ENCODE results near the gene BCR. TPM values are rescaled to one million over a fixed set of nuclear protein-coding genes. Genes with fewer than 3 reads are reported as not detected.

The BCR gene
- total RNA-seq, 1 donor from 2014 or later = 12.5 TPM

GRCh38 chr22:23219822-23220484, 39.6 kb downstream of the BCR start:
- Histone ChIP-seq H3K4me3 (ENCODE audit: low read length in 3 of 3) (no peak overlapping the region), H3K9ac (ENCODE audit: low read depth in 1 of 3, low read length in 3 of 3) (no peak overlapping the region), H3K27ac (ENCODE audit: low read depth, low read length) (peak overlapping the region; percentile 76), H3K27me3 (ENCODE audit: control insufficient read depth in 3 of 3, insufficient read depth in 3 of 3, low read length in 3 of 3) (peaks cover 36 to 62% (median 51%) of the 10 kb centered on the region in 3 donors), H3K9me3 (ENCODE audit: control insufficient read depth in 3 of 3, low read length in 3 of 3) (no peaks in the 10 kb centered on the region), H3K4me1 (ENCODE audit: control insufficient read depth in 3 of 3, insufficient read depth in 3 of 3, low read length in 3 of 3) (peaks cover 57 to 64% (median 61%) of the 10 kb centered on the region in 3 donors), H3K36me3 (ENCODE audit: control insufficient read depth in 3 of 3, insufficient read depth in 3 of 3, low read length in 3 of 3) (no peaks in the 10 kb centered on the region)

- Histone ChIP-seq H3K9ac (ENCODE audit: low read depth in 1 of 3, low read length in 3 of 3) (no peak overlapping the region), H3K36me3 (ENCODE audit: control insufficient read depth in 3 of 3, insufficient read depth in 3 of 3, low read length in 3 of 3) (no peaks in the 10 kb centered on the region), H3K4me3 (ENCODE audit: low read length in 3 of 3) (no peak overlapping the region), H3K9me3 (ENCODE audit: control insufficient read depth in 3 of 3, low read length in 3 of 3) (no peaks in the 10 kb centered on the region), H3K27ac (ENCODE audit: low read depth, low read length) (peak overlapping the region; percentile 76), H3K27me3 (ENCODE audit: control insufficient read depth in 3 of 3, insufficient read depth in 3 of 3, low read length in 3 of 3) (peaks cover 31 to 55% (median 46%) of the 10 kb centered on the region in 3 donors), H3K4me1 (ENCODE audit: control insufficient read depth in 3 of 3, insufficient read depth in 3 of 3, low read length in 3 of 3) (peaks cover 63 to 71% (median 64%) of the 10 kb centered on the region in 3 donors)
These were observed 40.4 kb downstream of the BCR start for GRCh38 chr22:23220485-23221350.

- Histone ChIP-seq H3K9ac (ENCODE audit: low read depth in 1 of 3, low read length in 3 of 3) (no peak overlapping the region), H3K4me3 (ENCODE audit: low read length in 3 of 3) (no peak overlapping the region), H3K27ac (ENCODE audit: low read depth, low read length) (peak overlapping the region; percentile 28), H3K4me1 (ENCODE audit: control insufficient read depth in 3 of 3, insufficient read depth in 3 of 3, low read length in 3 of 3) (peaks cover 67 to 71% (median 68%) of the 10 kb centered on the region in 3 donors), H3K9me3 (ENCODE audit: control insufficient read depth in 3 of 3, low read length in 3 of 3) (no peaks in the 10 kb centered on the region), H3K27me3 (ENCODE audit: control insufficient read depth in 3 of 3, insufficient read depth in 3 of 3, low read length in 3 of 3) (peaks cover 28 to 53% (median 42%) of the 10 kb centered on the region in 3 donors), H3K36me3 (ENCODE audit: control insufficient read depth in 3 of 3, insufficient read depth in 3 of 3, low read length in 3 of 3) (no peaks in the 10 kb centered on the region)
These were observed 41.1 kb downstream of the BCR start for GRCh38 chr22:23221351-23221804.

GRCh38 chr22:23222033-23222792, 41.9 kb downstream of the BCR start:
- peaks cover 26 to 45% (median 41%) of the 10 kb centered on the region in 3 donors for H3K27me3 ChIP-seq (ENCODE audit: control insufficient read depth in 3 of 3, insufficient read depth in 3 of 3, low read length in 3 of 3)
- H3K9ac ChIP-seq (ENCODE audit: low read depth in 1 of 3, low read length in 3 of 3) = no peak overlapping the region
- no peak overlapping the region for H3K4me3 ChIP-seq (ENCODE audit: low read length in 3 of 3)
- H3K27ac ChIP-seq (ENCODE audit: low read depth, low read length) = peak overlapping the region; percentile 19
- no peaks in the 10 kb centered on the region for H3K36me3 ChIP-seq (ENCODE audit: control insufficient read depth in 3 of 3, insufficient read depth in 3 of 3, low read length in 3 of 3)
- H3K4me1 ChIP-seq (ENCODE audit: control insufficient read depth in 3 of 3, insufficient read depth in 3 of 3, low read length in 3 of 3) = peaks cover 63 to 66% (median 64%) of the 10 kb centered on the region in 3 donors
- H3K9me3 ChIP-seq (ENCODE audit: control insufficient read depth in 3 of 3, low read length in 3 of 3) = no peaks in the 10 kb centered on the region

GRCh38 chr22:23222793-23223568, 42.7 kb downstream of the BCR start:
- Histone ChIP-seq H3K4me1 (ENCODE audit: control insufficient read depth in 3 of 3, insufficient read depth in 3 of 3, low read length in 3 of 3) (peaks cover 60 to 62% (median 60%) of the 10 kb centered on the region in 3 donors), H3K4me3 (ENCODE audit: low read length in 3 of 3) (no peak overlapping the region), H3K9me3 (ENCODE audit: control insufficient read depth in 3 of 3, low read length in 3 of 3) (no peaks in the 10 kb centered on the region), H3K9ac (ENCODE audit: low read depth in 1 of 3, low read length in 3 of 3) (no peak overlapping the region), H3K27ac (ENCODE audit: low read depth, low read length) (peak overlapping the region; percentile 57), H3K27me3 (ENCODE audit: control insufficient read depth in 3 of 3, insufficient read depth in 3 of 3, low read length in 3 of 3) (peaks cover 21 to 38% (median 33%) of the 10 kb centered on the region in 3 donors), H3K36me3 (ENCODE audit: control insufficient read depth in 3 of 3, insufficient read depth in 3 of 3, low read length in 3 of 3) (no peaks in the 10 kb centered on the region)

GRCh38 chr22:23223569-23224317, 43.4 kb downstream of the BCR start:
- peaks cover 13 to 33% (median 25%) of the 10 kb centered on the region in 3 donors for H3K27me3 ChIP-seq (ENCODE audit: control insufficient read depth in 3 of 3, insufficient read depth in 3 of 3, low read length in 3 of 3)
- no peak overlapping the region for H3K9ac ChIP-seq (ENCODE audit: low read depth in 1 of 3, low read length in 3 of 3)
- H3K4me1 ChIP-seq (ENCODE audit: control insufficient read depth in 3 of 3, insufficient read depth in 3 of 3, low read length in 3 of 3) = peaks cover 52 to 54% (median 53%) of the 10 kb centered on the region in 3 donors
- no peak overlapping the region for H3K4me3 ChIP-seq (ENCODE audit: low read length in 3 of 3)
- peak overlapping the region; percentile 57 for H3K27ac ChIP-seq (ENCODE audit: low read depth, low read length)
- H3K9me3 ChIP-seq (ENCODE audit: control insufficient read depth in 3 of 3, low read length in 3 of 3) = peaks cover 0 to 5% (median 0%) of the 10 kb centered on the region in 3 donors
- no peaks in the 10 kb centered on the region for H3K36me3 ChIP-seq (ENCODE audit: control insufficient read depth in 3 of 3, insufficient read depth in 3 of 3, low read length in 3 of 3)

- H3K4me1 ChIP-seq (ENCODE audit: control insufficient read depth in 3 of 3, insufficient read depth in 3 of 3, low read length in 3 of 3) = peaks cover 41 to 44% (median 42%) of the 10 kb centered on the region in 3 donors
- no peak overlapping the region for H3K9ac ChIP-seq (ENCODE audit: low read depth in 1 of 3, low read length in 3 of 3)
- H3K9me3 ChIP-seq (ENCODE audit: control insufficient read depth in 3 of 3, low read length in 3 of 3) = peaks cover 0 to 7% (median 0%) of the 10 kb centered on the region in 3 donors
- no peaks in the 10 kb centered on the region for H3K36me3 ChIP-seq (ENCODE audit: control insufficient read depth in 3 of 3, insufficient read depth in 3 of 3, low read length in 3 of 3)
- H3K4me3 ChIP-seq (ENCODE audit: low read length in 3 of 3) = no peak overlapping the region
- H3K27me3 ChIP-seq (ENCODE audit: control insufficient read depth in 3 of 3, insufficient read depth in 3 of 3, low read length in 3 of 3) = peaks cover 6 to 24% (median 20%) of the 10 kb centered on the region in 3 donors
- peak overlapping the region; percentile 57 for H3K27ac ChIP-seq (ENCODE audit: low read depth, low read length)
These were observed 44.5 kb downstream of the BCR start for GRCh38 chr22:23224846-23225245.

- Histone ChIP-seq H3K4me3 (ENCODE audit: low read length in 3 of 3) (no peak overlapping the region), H3K27ac (ENCODE audit: low read depth, low read length) (peak overlapping the region; percentile 57), H3K9me3 (ENCODE audit: control insufficient read depth in 3 of 3, low read length in 3 of 3) (peaks cover 0 to 7% (median 0%) of the 10 kb centered on the region in 3 donors), H3K36me3 (ENCODE audit: control insufficient read depth in 3 of 3, insufficient read depth in 3 of 3, low read length in 3 of 3) (no peaks in the 10 kb centered on the region), H3K4me1 (ENCODE audit: control insufficient read depth in 3 of 3, insufficient read depth in 3 of 3, low read length in 3 of 3) (peaks cover 37 to 39% (median 37%) of the 10 kb centered on the region in 3 donors), H3K9ac (ENCODE audit: low read depth in 1 of 3, low read length in 3 of 3) (peak overlapping the region in 1 of 3 donors; percentile 23), H3K27me3 (ENCODE audit: control insufficient read depth in 3 of 3, insufficient read depth in 3 of 3, low read length in 3 of 3) (peaks cover 9 to 22% (median 15%) of the 10 kb centered on the region in 3 donors)
These were observed 45.0 kb downstream of the BCR start for GRCh38 chr22:23225337-23225723.
